GM23338 (cell line): ENCODE data around the gene ARMC9. TPM values are rescaled to one million over a fixed set of nuclear protein-coding genes. Genes with fewer than 3 reads are reported as not detected.

Source experiments
- ATAC-seq: fragments of 200-7000 bp; cut with Tn5 transposase; 3 replicates; pipeline ENCODE4 v1.9.1; 2020
- DNase-seq: peaks from one replicate; pipeline ENCODE4 v3.0.0-alpha.2; 2015; ENCODE audit warnings: low spot score
- H2AFZ ChIP-seq: fragments of 200-600 bp; sonication (generic); 2 replicates; pipeline ENCODE4 v1.8.0; 2016; ENCODE audit warnings: antibody characterized with exemption, mild to moderate bottlenecking, moderate library complexity
- H3F3A ChIP-seq: fragments of 200-600 bp; sonication (generic); replicated peaks from 2 replicates; pipeline ENCODE4 v1.8.0; 2017; ENCODE audit warnings: antibody characterized with exemption, mixed run types, low read depth
- H3K27ac ChIP-seq: fragments of 200-600 bp; sonication (generic); 2 replicates; pipeline ENCODE4 v1.6.1; 2016; ENCODE audit warnings: low read depth
- H3K27me3 ChIP-seq: fragments of 200-600 bp; sonication (generic); 2 replicates; pipeline ENCODE4 v1.8.0; 2016; ENCODE audit warnings: mild to moderate bottlenecking, mixed run types, moderate library complexity; ENCODE audit not compliant: insufficient read depth
- H3K36me3 ChIP-seq: fragments of 200-600 bp; sonication (generic); 2 replicates; pipeline ENCODE4 v1.8.0; 2016; ENCODE audit warnings: mild to moderate bottlenecking; ENCODE audit not compliant: insufficient read depth
- H3K4me1 ChIP-seq: fragments of 200-600 bp; sonication (generic); 2 replicates; pipeline ENCODE4 v1.8.0; 2016; ENCODE audit warnings: mild to moderate bottlenecking, moderate library complexity; ENCODE audit not compliant: insufficient read depth
- H3K4me2 ChIP-seq: fragments of 200-600 bp; sonication (generic); 2 replicates; pipeline ENCODE4 v1.7.1; 2017; ENCODE audit warnings: mixed run types
- H3K4me3 ChIP-seq: fragments of 200-600 bp; sonication (generic); 2 replicates; pipeline ENCODE4 v1.6.1; 2016; ENCODE audit warnings: mixed run types
- H3K79me2 ChIP-seq: fragments of 200-600 bp; sonication (generic); replicated peaks from 2 replicates; pipeline ENCODE4 v1.8.0; 2017; ENCODE audit warnings: mild to moderate bottlenecking; ENCODE audit not compliant: insufficient read depth
- H3K9me2 ChIP-seq: fragments of 200-600 bp; sonication (generic); 2 replicates; pipeline ENCODE4 v1.8.0; 2017; ENCODE audit not compliant: insufficient read depth
- H4K20me1 ChIP-seq: fragments of 200-600 bp; sonication (generic); replicated peaks from 2 replicates; pipeline ENCODE4 v1.8.0; 2017; ENCODE audit warnings: mild to moderate bottlenecking; ENCODE audit not compliant: insufficient read depth
- H3K27ac Mint-ChIP-seq: 2 replicates; pipeline ENCODE4 v1.8.0; 2020; ENCODE audit warnings: inconsistent platforms, mild to moderate bottlenecking, moderate library complexity, mixed read lengths
- H3K27me3 Mint-ChIP-seq: 3 replicates; pipeline ENCODE4 v1.8.0; 2022; ENCODE audit warnings: low read depth, mild to moderate bottlenecking, moderate library complexity, mixed read lengths, inconsistent platforms; ENCODE audit not compliant: insufficient read depth, poor library complexity
- H3K36me3 Mint-ChIP-seq: 3 replicates; pipeline ENCODE4 v1.8.0; 2021; ENCODE audit warnings: low read depth, mild to moderate bottlenecking, inconsistent platforms, moderate library complexity, mixed read lengths
- H3K4me1 Mint-ChIP-seq: 3 replicates; pipeline ENCODE4 v1.8.0; 2020; ENCODE audit warnings: mild to moderate bottlenecking, inconsistent platforms, mixed read lengths
- H3K4me3 Mint-ChIP-seq: 3 replicates; pipeline ENCODE4 v1.8.0; 2021; ENCODE audit warnings: moderate library complexity, mild to moderate bottlenecking, inconsistent platforms, mixed read lengths
- H3K9me3 Mint-ChIP-seq: 3 replicates; pipeline ENCODE4 v1.8.0; 2020; ENCODE audit warnings: moderate library complexity, mild to moderate bottlenecking, inconsistent platforms, mixed read lengths
- STAT1 ChIP-seq: IDR thresholded peaks from one replicate; pipeline ENCODE4 v1.6.1; 2016; ENCODE audit warnings: antibody characterized with exemption; ENCODE audit not compliant: unreplicated experiment
- ZNF331 ChIP-seq: fragments of 250-450 bp; sonication (Bioruptor Pico); IDR thresholded peaks from 2 replicates; pipeline ENCODE4 v1.5.0; 2020; ENCODE audit warnings: low read depth, mild to moderate bottlenecking, moderate library complexity
- polyA plus RNA-seq: library from polyadenylated mRNA; unstranded; fragments of >200 nt; fragmentation: Nextera tagmentation; extraction: Ambion mirVana; gene quantifications from 2 replicates; pipeline ENCODE4 v1.2.1, GENCODE V29; 2016
- total RNA-seq: library from RNA; depleted of rRNA; stranded (reverse); fragments of >200 nt; shearing (Covaris generic); gene quantifications from 2 replicates; pipeline ENCODE4 v1.2.3, GENCODE V29; 2014
- TF ChIP-seq, protein P1 (sequence below), 2 experiments: fragments of 200-600 bp in 1 of 2; sonication (generic) in 1 of 2; conservative IDR thresholded peaks; 2 replicates each; pipeline versions ENCODE4 v1.5.1 to v1.6.1; 2016 to 2017; ENCODE audit warnings: antibody characterized with exemption in 2 of 2, low read depth in 2 of 2, mild to moderate bottlenecking in 2 of 2, moderate library complexity in 1 of 2
- TF ChIP-seq, protein P2 (sequence below): fragments of 250-450 bp; sonication (Bioruptor Pico); IDR thresholded peaks from 2 replicates; pipeline ENCODE4 v1.5.0; 2020; ENCODE audit warnings: mild to moderate bottlenecking, moderate library complexity

ARMC9 gene
- total and polyA plus RNA-seq, 2 experiments from 2014 or later = 29.2 to 56.0 TPM

DNA sequence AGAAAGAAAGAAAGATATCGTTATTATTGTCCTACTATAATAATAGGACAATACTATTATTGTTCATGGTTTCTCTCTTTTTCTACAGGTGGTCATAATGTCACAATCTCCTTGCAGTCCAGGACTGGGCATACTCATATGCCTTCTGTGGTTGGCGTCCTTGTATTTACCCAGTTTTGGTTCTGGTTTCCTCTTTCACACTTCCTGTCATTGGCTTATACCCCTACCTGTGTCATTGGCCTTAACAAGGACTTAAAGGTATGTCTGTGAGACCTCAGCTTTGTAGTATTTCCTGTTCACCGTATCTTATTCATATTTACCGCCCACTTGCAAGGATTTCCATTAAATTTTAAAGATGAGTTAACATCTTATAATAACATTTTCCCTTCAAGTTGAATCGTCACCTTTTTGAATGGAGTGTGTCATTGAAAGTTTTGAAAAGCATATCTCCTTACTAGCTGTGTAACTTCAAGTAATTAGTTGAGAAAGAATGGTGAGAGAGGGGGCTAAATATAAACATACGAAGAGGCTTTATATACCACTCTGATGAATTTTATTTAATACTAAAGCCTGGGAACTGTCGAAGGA, 37.1 kb upstream of the ARMC9 start:
- Mint-ChIP-seq H3K27ac (no peak overlapping the region), H3K4me3 (no peak overlapping the region), H3K36me3 (peaks cover 30% of the 10 kb centered on the region), H3K27me3 (no peaks in the 10 kb centered on the region), H3K9me3 (no peaks in the 10 kb centered on the region), H3K4me1 (peaks cover 20% of the 10 kb centered on the region; the same call in 2 of the 3 replicates)
- H3K9me2 ChIP-seq = no peaks in the 10 kb centered on the region
- H3K79me2 ChIP-seq = no peaks in the 10 kb centered on the region
- H4K20me1 ChIP-seq = no peaks in the 10 kb centered on the region
- H3K4me2 ChIP-seq = no peak overlapping the region
- H3K27ac ChIP-seq = peak overlapping the region; percentile 27
- no peaks in the 10 kb centered on the region; the same call in 1 of the 2 replicates for H3F3A ChIP-seq
- DNase-seq (no peak), ATAC-seq (no peak)
- H3K4me3 ChIP-seq = no peak overlapping the region
- no peaks in the 10 kb centered on the region for H3K27me3 ChIP-seq
- H2AFZ ChIP-seq = no peak overlapping the region
- H3K4me1 ChIP-seq = peaks cover 35% of the 10 kb centered on the region
- TF ChIP-seq STAT1 (no peak), ZNF331 (no peak)
- TF ChIP-seq, protein P1, sequence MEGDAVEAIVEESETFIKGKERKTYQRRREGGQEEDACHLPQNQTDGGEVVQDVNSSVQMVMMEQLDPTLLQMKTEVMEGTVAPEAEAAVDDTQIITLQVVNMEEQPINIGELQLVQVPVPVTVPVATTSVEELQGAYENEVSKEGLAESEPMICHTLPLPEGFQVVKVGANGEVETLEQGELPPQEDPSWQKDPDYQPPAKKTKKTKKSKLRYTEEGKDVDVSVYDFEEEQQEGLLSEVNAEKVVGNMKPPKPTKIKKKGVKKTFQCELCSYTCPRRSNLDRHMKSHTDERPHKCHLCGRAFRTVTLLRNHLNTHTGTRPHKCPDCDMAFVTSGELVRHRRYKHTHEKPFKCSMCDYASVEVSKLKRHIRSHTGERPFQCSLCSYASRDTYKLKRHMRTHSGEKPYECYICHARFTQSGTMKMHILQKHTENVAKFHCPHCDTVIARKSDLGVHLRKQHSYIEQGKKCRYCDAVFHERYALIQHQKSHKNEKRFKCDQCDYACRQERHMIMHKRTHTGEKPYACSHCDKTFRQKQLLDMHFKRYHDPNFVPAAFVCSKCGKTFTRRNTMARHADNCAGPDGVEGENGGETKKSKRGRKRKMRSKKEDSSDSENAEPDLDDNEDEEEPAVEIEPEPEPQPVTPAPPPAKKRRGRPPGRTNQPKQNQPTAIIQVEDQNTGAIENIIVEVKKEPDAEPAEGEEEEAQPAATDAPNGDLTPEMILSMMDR (conservative IDR thresholded peaks at IDR 0.05; ENCODE audit: low read depth in 2 of 2) = no peak
- TF ChIP-seq, protein P2, sequence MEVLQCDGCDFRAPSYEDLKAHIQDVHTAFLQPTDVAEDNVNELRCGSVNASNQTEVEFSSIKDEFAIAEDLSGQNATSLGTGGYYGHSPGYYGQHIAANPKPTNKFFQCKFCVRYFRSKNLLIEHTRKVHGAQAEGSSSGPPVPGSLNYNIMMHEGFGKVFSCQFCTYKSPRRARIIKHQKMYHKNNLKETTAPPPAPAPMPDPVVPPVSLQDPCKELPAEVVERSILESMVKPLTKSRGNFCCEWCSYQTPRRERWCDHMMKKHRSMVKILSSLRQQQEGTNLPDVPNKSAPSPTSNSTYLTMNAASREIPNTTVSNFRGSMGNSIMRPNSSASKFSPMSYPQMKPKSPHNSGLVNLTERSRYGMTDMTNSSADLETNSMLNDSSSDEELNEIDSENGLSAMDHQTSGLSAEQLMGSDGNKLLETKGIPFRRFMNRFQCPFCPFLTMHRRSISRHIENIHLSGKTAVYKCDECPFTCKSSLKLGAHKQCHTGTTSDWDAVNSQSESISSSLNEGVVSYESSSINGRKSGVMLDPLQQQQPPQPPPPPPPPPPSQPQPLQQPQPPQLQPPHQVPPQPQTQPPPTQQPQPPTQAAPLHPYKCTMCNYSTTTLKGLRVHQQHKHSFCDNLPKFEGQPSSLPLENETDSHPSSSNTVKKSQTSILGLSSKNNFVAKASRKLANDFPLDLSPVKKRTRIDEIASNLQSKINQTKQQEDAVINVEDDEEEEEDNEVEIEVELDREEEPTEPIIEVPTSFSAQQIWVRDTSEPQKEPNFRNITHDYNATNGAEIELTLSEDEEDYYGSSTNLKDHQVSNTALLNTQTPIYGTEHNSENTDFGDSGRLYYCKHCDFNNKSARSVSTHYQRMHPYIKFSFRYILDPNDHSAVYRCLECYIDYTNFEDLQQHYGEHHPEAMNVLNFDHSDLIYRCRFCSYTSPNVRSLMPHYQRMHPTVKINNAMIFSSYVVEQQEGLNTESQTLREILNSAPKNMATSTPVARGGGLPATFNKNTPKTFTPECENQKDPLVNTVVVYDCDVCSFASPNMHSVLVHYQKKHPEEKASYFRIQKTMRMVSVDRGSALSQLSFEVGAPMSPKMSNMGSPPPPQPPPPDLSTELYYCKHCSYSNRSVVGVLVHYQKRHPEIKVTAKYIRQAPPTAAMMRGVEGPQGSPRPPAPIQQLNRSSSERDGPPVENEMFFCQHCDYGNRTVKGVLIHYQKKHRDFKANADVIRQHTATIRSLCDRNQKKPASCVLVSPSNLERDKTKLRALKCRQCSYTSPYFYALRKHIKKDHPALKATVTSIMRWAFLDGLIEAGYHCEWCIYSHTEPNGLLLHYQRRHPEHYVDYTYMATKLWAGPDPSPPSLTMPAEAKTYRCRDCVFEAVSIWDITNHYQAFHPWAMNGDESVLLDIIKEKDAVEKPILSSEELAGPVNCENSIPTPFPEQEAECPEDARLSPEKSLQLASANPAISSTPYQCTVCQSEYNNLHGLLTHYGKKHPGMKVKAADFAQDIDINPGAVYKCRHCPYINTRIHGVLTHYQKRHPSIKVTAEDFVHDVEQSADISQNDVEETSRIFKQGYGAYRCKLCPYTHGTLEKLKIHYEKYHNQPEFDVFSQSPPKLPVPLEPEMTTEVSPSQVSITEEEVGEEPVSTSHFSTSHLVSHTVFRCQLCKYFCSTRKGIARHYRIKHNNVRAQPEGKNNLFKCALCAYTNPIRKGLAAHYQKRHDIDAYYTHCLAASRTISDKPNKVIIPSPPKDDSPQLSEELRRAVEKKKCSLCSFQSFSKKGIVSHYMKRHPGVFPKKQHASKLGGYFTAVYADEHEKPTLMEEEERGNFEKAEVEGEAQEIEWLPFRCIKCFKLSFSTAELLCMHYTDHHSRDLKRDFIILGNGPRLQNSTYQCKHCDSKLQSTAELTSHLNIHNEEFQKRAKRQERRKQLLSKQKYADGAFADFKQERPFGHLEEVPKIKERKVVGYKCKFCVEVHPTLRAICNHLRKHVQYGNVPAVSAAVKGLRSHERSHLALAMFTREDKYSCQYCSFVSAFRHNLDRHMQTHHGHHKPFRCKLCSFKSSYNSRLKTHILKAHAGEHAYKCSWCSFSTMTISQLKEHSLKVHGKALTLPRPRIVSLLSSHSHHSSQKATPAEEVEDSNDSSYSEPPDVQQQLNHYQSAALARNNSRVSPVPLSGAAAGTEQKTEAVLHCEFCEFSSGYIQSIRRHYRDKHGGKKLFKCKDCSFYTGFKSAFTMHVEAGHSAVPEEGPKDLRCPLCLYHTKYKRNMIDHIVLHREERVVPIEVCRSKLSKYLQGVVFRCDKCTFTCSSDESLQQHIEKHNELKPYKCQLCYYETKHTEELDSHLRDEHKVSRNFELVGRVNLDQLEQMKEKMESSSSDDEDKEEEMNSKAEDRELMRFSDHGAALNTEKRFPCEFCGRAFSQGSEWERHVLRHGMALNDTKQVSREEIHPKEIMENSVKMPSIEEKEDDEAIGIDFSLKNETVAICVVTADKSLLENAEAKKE = no peak
- H3K36me3 ChIP-seq = peaks cover 8% of the 10 kb centered on the region; the same call in 1 of the 2 replicates
